ENCODE data around the gene CBX7. TPM values are rescaled to one million over a fixed set of nuclear protein-coding genes. Genes with fewer than 3 reads are reported as not detected.

CBX7 gene
- total RNA-seq, 2 experiments from 2014 or later: 48.6 to 49.1 TPM

GRCh38 chr22:39176714-39177455 lies 24.4 kb upstream of the CBX7 start:
- ATAC-seq (ENCODE audit: poor library complexity) (no peak), DNase-seq (peak in 1 of 14 experiments; percentile 9)
- no peaks in the 10 kb centered on the region for H3K9me3 Mint-ChIP-seq
- peaks cover 45% of the 10 kb centered on the region for H3K4me1 Mint-ChIP-seq (ENCODE audit: low read depth)
- H3K27me3 Mint-ChIP-seq: no peaks in the 10 kb centered on the region
- H3K4me1 ChIP-seq (ENCODE audit: insufficient read depth, low read length): peaks cover 64% of the 10 kb centered on the region
- H3K4me3 ChIP-seq (ENCODE audit: low read length): no peak overlapping the region
- peaks cover 0 to 14% of the 10 kb centered on the region in 2 experiments for H3K9me3 ChIP-seq (ENCODE audit: control insufficient read depth in 1 of 2, insufficient read depth in 1 of 2, low read length in 2 of 2)
- no peaks in the 10 kb centered on the region for H3K27me3 ChIP-seq (ENCODE audit: control insufficient read depth in 1 of 2, insufficient read depth in 2 of 2, low read length in 2 of 2)
- no peak overlapping the region for H3K4me3 Mint-ChIP-seq
- ChIA-PET POLR2A (interaction anchor here (1.0 kb wide), 1 partner anchor 142 kb away, joined by 6 read pairs; the partner anchor contains the start of gene RPL3), CTCF (interaction anchor here (0.7 kb wide), 1 partner anchor 68 kb away, joined by 3 read pairs; no protein-coding TSS in a partner anchor)
- no peak for TF ChIP-seq CTCF (IDR thresholded peaks at IDR 0.05)
- H3K27ac Mint-ChIP-seq: peak overlapping the region; percentile 80
- H3K27ac ChIP-seq (ENCODE audit: low read depth in 1 of 2, low read length in 2 of 2): peak overlapping the region; percentile 18 to 22
- intact Hi-C loops (cut with DNase I, micrococcal nuclease): no loop called here
- H3K36me3 Mint-ChIP-seq (ENCODE audit: low read depth): no peaks in the 10 kb centered on the region
- H3K36me3 ChIP-seq (ENCODE audit: insufficient read depth, low read length): no peaks in the 10 kb centered on the region

GRCh38 chr22:39176143-39176713 lies 23.7 kb upstream of the CBX7 start:
- Mint-ChIP-seq H3K36me3 (ENCODE audit: low read depth) (no peaks in the 10 kb centered on the region), H3K27ac (peak overlapping the region; percentile 80), H3K9me3 (no peaks in the 10 kb centered on the region), H3K27me3 (no peaks in the 10 kb centered on the region), H3K4me3 (no peak overlapping the region), H3K4me1 (ENCODE audit: low read depth) (peaks cover 51% of the 10 kb centered on the region)
- no peak for TF ChIP-seq CTCF (IDR thresholded peaks at IDR 0.05)
- peak in 1 of 14 experiments; percentile 12 for DNase-seq
- Histone ChIP-seq H3K27me3 (ENCODE audit: control insufficient read depth in 1 of 2, insufficient read depth in 2 of 2, low read length in 2 of 2) (no peaks in the 10 kb centered on the region), H3K9me3 (ENCODE audit: control insufficient read depth in 1 of 2, insufficient read depth in 1 of 2, low read length in 2 of 2) (peaks cover 0 to 7% of the 10 kb centered on the region in 2 experiments), H3K4me3 (ENCODE audit: low read length) (no peak overlapping the region), H3K27ac (ENCODE audit: low read depth in 1 of 2, low read length in 2 of 2) (no peak overlapping the region), H3K36me3 (ENCODE audit: insufficient read depth, low read length) (no peaks in the 10 kb centered on the region), H3K4me1 (ENCODE audit: insufficient read depth, low read length) (peaks cover 71% of the 10 kb centered on the region)
- intact Hi-C loops (cut with DNase I, micrococcal nuclease): no loop called here
- ChIA-PET POLR2A (no interaction called here), CTCF (interaction anchor here (1.2 kb wide), 1 partner anchor 140 kb away, joined by 3 read pairs; no protein-coding TSS in a partner anchor)
- no peak for ATAC-seq (ENCODE audit: poor library complexity)

GRCh38 chr22:39175353-39176142 lies 23.1 kb upstream of the CBX7 start:
- TF ChIP-seq CTCF (IDR thresholded peaks at IDR 0.05): no peak
- Histone ChIP-seq H3K9me3 (ENCODE audit: control insufficient read depth in 1 of 2, insufficient read depth in 1 of 2, low read length in 2 of 2) (peaks cover 0 to under 1% of the 10 kb centered on the region in 2 experiments), H3K27ac (ENCODE audit: low read depth in 1 of 2, low read length in 2 of 2) (peak overlapping the region; percentile 4 to 83), H3K36me3 (ENCODE audit: insufficient read depth, low read length) (no peaks in the 10 kb centered on the region), H3K4me3 (ENCODE audit: low read length) (no peak overlapping the region), H3K4me1 (ENCODE audit: insufficient read depth, low read length) (peaks cover 77% of the 10 kb centered on the region), H3K27me3 (ENCODE audit: control insufficient read depth in 1 of 2, insufficient read depth in 2 of 2, low read length in 2 of 2) (no peaks in the 10 kb centered on the region)
- no peak for ATAC-seq (ENCODE audit: poor library complexity)
- no peaks in the 10 kb centered on the region for H3K36me3 Mint-ChIP-seq (ENCODE audit: low read depth)
- peak in 2 of 14 experiments; percentile 8 to 34 for DNase-seq
- peak overlapping the region; percentile 95 for H3K27ac Mint-ChIP-seq
- no peaks in the 10 kb centered on the region for H3K9me3 Mint-ChIP-seq
- ChIA-PET CTCF (interaction anchor here (1.2 to 1.8 kb wide), 3 partner anchors 131 to 141 kb away, joined by 3 to 6 read pairs (median 3); no protein-coding TSS in a partner anchor), POLR2A (interaction anchor here (1.4 to 9.2 kb wide), 4 partner anchors 22 to 142 kb away, joined by 3 to 163 read pairs (median 15); partner anchors contain the start of genes CBX7 and RPL3)
- H3K4me3 Mint-ChIP-seq: no peak overlapping the region
- H3K27me3 Mint-ChIP-seq: no peaks in the 10 kb centered on the region
- intact Hi-C loops (cut with DNase I, micrococcal nuclease): no loop called here
- peaks cover 58% of the 10 kb centered on the region for H3K4me1 Mint-ChIP-seq (ENCODE audit: low read depth)

All from CD4-positive, alpha-beta T cell (primary cell).